Transverse colon (tissue), 4 donors: ENCODE data around the gene ASGR1.

Experiments used
- CTCF ChIP-seq, 5 experiments: fragments of 200-600 bp in 3 of 5; fragments of 450-650 bp in 2 of 5; sonication (generic) in 3 of 5; IDR thresholded peaks; 1 replicate in 2 of 5; 2 replicates in 3 of 5; pipeline ENCODE4 v1.5.1; 2016 to 2017; ENCODE audit warnings: antibody characterized with exemption in 5 of 5, inconsistent platforms in 3 of 5, mild to moderate bottlenecking in 2 of 5, moderate library complexity in 1 of 5
- EP300 ChIP-seq: sonication (generic); formaldehyde crosslinking; IDR thresholded peaks from one replicate; pipeline ENCODE4 v1.6.1; 2017; ENCODE audit warnings: antibody characterized with exemption, low read depth
- POLR2AphosphoS5 ChIP-seq, 3 donors: sonication (generic); formaldehyde crosslinking; IDR thresholded peaks; one replicate each; pipeline ENCODE4 v1.6.1; 2016; ENCODE audit warnings: antibody characterized with exemption in 3 of 3

GRCh38 chr17:7184647-7185046 lies 5.5 kb upstream of the ASGR1 start:
- TF ChIP-seq CTCF (IDR thresholded peaks at IDR 0.05), result no peak
- TF ChIP-seq EP300, result no peak
- TF ChIP-seq POLR2AphosphoS5 (IDR thresholded peaks at IDR 0.05), result no peak
